ENCODE data around the gene PRDM2. TPM values are rescaled to one million over a fixed set of nuclear protein-coding genes. Genes with fewer than 3 reads are reported as not detected.

Gene PRDM2
- total and polyA plus RNA-seq, 2 of the 13 experiments (the other 11 are each of a cell fraction or from before 2014, with no cell fraction given): 4.0 to 6.5 TPM

GRCh38 chr1:13797397-13797796 is 97.4 kb downstream of the PRDM2 start:
- Histone ChIP-seq H3K36me3 (replicated peaks in 1 of 2; ENCODE audit: control insufficient read depth in 1 of 2, insufficient read depth in 2 of 2, low read length in 2 of 2) (no peaks in the 10 kb centered on the region), H2AFZ (ENCODE audit: low read length) (no peak overlapping the region), H3K79me2 (ENCODE audit: insufficient read depth, low read length) (no peaks in the 10 kb centered on the region), H3K9me3 (ENCODE audit: low read length) (no peaks in the 10 kb centered on the region), H3K9ac (ENCODE audit: insufficient read depth, low read depth, low read length) (no peak overlapping the region), H3K4me2 (ENCODE audit: low read depth, low read length) (no peak overlapping the region), H4K20me1 (ENCODE audit: insufficient read depth, low read length) (no peaks in the 10 kb centered on the region), H3K27ac (ENCODE audit: extremely low read length, insufficient read depth, low read length) (no peak overlapping the region), H3K27me3 (ENCODE audit: control insufficient read depth in 1 of 2, insufficient read depth in 2 of 2, low read length in 2 of 2) (no peaks in the 10 kb centered on the region), H3K4me1 (ENCODE audit: insufficient read depth, low read length) (no peaks in the 10 kb centered on the region), H3K4me3 (replicated peaks in 1 of 3; ENCODE audit: insufficient read depth in 1 of 3, low read depth in 2 of 3, low read length in 3 of 3) (no peak overlapping the region)
- TF ChIP-seq ZNF207 (IDR thresholded peaks at IDR 0.05; ENCODE audit: borderline replicate concordance) (no peak), NR2F2 (IDR thresholded peaks at IDR 0.05; ENCODE audit: borderline replicate concordance, low read depth) (no peak), FOXC1 (CRISPR knock-in tag; IDR thresholded peaks at IDR 0.05; ENCODE audit: borderline replicate concordance) (no peak), HNRNPL (IDR thresholded peaks at IDR 0.05; ENCODE audit: low read depth, low read length) (no peak), MXI1 (IDR thresholded peaks at IDR 0.05; ENCODE audit: borderline replicate concordance, low read depth, low read length) (no peak), NFAT5 (CRISPR knock-in tag; IDR thresholded peaks at IDR 0.05) (no peak), ZNF792 (CRISPR knock-in tag; IDR thresholded peaks at IDR 0.05) (no peak), ZNF124 (CRISPR knock-in tag; IDR thresholded peaks at IDR 0.05) (no peak), ARNT (IDR thresholded peaks at IDR 0.05) (no peak), KAT2B (IDR thresholded peaks at IDR 0.05; ENCODE audit: borderline replicate concordance, low read depth, low read length) (no peak)
- ChIA-PET POLR2A (no interaction called here), CTCF (ENCODE audit: low intra/inter-chr PET ratio, low total read pairs) (no interaction called here)
- no peak for DNase-seq (ENCODE audit: low spot score)
- intact Hi-C loops (cut with micrococcal nuclease; ENCODE audit: unreplicated experiment) (no loop called here), in situ Hi-C loops (cut with HindIII; ENCODE audit: extremely low pct_ligation_motif_present, low pct_unique_long_range_greater_than_20kb) (no loop called here)
- no peak for ATAC-seq
- no peak for FAIRE-seq
- WGBS (ENCODE audit: low lambda C conversion rate): 81% methylated on average over 6 of the region's 6 CpGs
- BruUV-seq (replicated peaks): no TSS peak

Measured in HepG2 (cell line).